Gastrocnemius medialis (tissue), 4 donors: ENCODE data around the gene IPO5.

Source experiments
- POLR2A ChIP-seq, 2 donors: fragments of 450-650 bp; IDR thresholded peaks; one replicate each; pipeline ENCODE4 v1.6.1; 2017; ENCODE audit warnings: antibody characterized with exemption in 2 of 2, mild to moderate bottlenecking in 2 of 2, moderate library complexity in 2 of 2
- TF ChIP-seq, protein P1 (sequence below), 5 experiments: fragments of 450-650 bp in 3 of 5; fragments of 200-600 bp in 2 of 5; sonication (generic) in 2 of 5; IDR thresholded peaks in 4 of 5; conservative IDR thresholded peaks in 1 of 5; 1 replicate in 4 of 5; 2 replicates in 1 of 5; pipeline ENCODE4 v1.5.1; 2016 to 2019; ENCODE audit warnings: antibody characterized with exemption in 5 of 5, mild to moderate bottlenecking in 3 of 5, moderate library complexity in 3 of 5

DNA sequence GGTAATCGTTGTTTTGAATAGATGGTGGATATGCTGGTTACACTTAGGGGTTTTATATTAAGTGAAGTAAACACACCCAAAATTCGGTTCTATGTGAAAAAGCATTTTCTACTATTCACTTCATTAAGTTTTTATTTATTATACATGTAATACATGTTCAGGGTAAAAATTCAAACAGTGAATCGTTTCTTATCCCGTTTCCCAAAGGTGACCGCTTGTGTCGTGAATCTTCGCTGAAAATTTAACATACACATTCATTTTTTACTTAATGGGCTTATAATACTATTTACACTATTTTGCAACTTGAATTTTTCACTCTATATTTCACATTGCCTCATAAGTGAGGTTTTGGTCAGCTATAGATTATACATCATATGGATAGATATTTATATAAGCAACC lies 24.5 kb downstream of the IPO5 start:
- TF ChIP-seq, protein P1, sequence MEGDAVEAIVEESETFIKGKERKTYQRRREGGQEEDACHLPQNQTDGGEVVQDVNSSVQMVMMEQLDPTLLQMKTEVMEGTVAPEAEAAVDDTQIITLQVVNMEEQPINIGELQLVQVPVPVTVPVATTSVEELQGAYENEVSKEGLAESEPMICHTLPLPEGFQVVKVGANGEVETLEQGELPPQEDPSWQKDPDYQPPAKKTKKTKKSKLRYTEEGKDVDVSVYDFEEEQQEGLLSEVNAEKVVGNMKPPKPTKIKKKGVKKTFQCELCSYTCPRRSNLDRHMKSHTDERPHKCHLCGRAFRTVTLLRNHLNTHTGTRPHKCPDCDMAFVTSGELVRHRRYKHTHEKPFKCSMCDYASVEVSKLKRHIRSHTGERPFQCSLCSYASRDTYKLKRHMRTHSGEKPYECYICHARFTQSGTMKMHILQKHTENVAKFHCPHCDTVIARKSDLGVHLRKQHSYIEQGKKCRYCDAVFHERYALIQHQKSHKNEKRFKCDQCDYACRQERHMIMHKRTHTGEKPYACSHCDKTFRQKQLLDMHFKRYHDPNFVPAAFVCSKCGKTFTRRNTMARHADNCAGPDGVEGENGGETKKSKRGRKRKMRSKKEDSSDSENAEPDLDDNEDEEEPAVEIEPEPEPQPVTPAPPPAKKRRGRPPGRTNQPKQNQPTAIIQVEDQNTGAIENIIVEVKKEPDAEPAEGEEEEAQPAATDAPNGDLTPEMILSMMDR (IDR thresholded peaks at IDR 0.05 in 4 of 5, conservative IDR thresholded peaks at IDR 0.05 in 1 of 5): no peak
- no peak for TF ChIP-seq POLR2A (IDR thresholded peaks at IDR 0.05)
